GM21528 (cell line): ENCODE results near the gene ARVCF.

Experiments
- ATAC-seq: cut with Tn5 transposase; IDR thresholded peaks from one replicate; pipeline ENCODE4 v1.9.1; 2021; ENCODE audit warnings: mild to moderate bottlenecking, moderate library complexity; ENCODE audit not compliant: unreplicated experiment, low FRiP score

The ARVCF gene

DNA sequence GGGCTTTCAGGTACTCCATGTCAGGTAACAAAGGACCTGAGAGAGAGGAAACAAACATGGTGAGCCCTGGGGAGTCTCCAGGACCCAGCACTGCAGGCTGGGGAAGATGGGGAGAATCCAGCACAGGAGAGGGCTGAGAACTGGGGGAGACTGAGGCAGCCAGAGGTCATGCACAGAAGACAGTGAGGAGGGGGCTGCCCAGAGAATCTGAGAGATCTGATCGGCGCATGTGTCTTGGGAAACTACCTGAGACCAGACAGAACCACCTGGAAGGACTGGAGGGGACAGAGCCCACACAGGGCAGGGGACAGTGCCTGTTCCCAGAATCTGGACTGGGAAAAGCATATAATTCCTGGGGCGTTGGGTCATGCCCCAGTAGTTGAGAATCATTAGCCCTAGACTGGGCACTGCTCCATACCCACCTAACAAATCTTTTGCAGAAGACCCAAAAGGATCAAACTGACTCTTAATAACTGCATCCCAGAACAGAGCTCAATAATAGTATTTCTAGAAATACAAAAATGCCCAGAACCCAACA lies 95.0 kb downstream of the ARVCF start:
- ATAC-seq = no peak
